CD4-positive, alpha-beta T cell (primary cell): ENCODE results near the gene EDNRA. TPM values are rescaled to one million over a fixed set of nuclear protein-coding genes. Genes with fewer than 3 reads are reported as not detected.

Experiments used
- ATAC-seq: fragments of 200-7000 bp; cut with Tn5 transposase; one replicate; pipeline ENCODE4 v1.10.0; 2022; ENCODE audit warnings: mild to moderate bottlenecking; ENCODE audit not compliant: poor library complexity
- CTCF ChIA-PET: fragments of 350-600 bp; sonication (Branson Sonifier 250); formaldehyde crosslinking; loops from one replicate; lab custom pipeline; 2021; ENCODE audit warnings: antibody characterized with exemption, inconsistent platforms; lab: Charles Lee
- POLR2A ChIA-PET: fragments of 350-600 bp; sonication (Branson Sonifier 250); formaldehyde crosslinking; loops from one replicate; lab custom pipeline; 2021; ENCODE audit warnings: antibody characterized with exemption, inconsistent platforms; lab: Charles Lee
- DNase-seq, 14 experiments: peaks; one replicate each; pipeline ENCODE4 v3.0.0-alpha.2; 2013 to 2020; ENCODE audit warnings: mixed read lengths in 2 of 14
- H3K27ac ChIP-seq, 2 donors: one replicate each; pipeline versions ENCODE4 v1.5.1 to v1.7.0; 2013; ENCODE audit warnings: low read length in 2 of 2, low read depth in 1 of 2, mild to moderate bottlenecking in 1 of 2
- H3K27me3 ChIP-seq, 2 experiments: 1 replicate in 1 of 2; 2 replicates in 1 of 2; pipeline versions ENCODE4 v1.6.1 to v1.7.0; 2013; ENCODE audit warnings: low read length in 2 of 2, control low read depth in 1 of 2, mild to moderate bottlenecking in 1 of 2, moderate library complexity in 1 of 2; ENCODE audit not compliant: insufficient read depth in 2 of 2, control insufficient read depth in 1 of 2
- H3K36me3 ChIP-seq: one replicate; pipeline ENCODE4 v1.6.1; 2013; ENCODE audit warnings: low read length, control low read depth; ENCODE audit not compliant: insufficient read depth
- H3K4me1 ChIP-seq: one replicate; pipeline ENCODE4 v1.6.1; 2013; ENCODE audit warnings: low read length, control low read depth; ENCODE audit not compliant: insufficient read depth
- H3K4me3 ChIP-seq: one replicate; pipeline ENCODE4 v1.5.1; 2013; ENCODE audit warnings: mild to moderate bottlenecking, low read length, moderate library complexity
- H3K9me3 ChIP-seq, 2 experiments: 1 replicate in 1 of 2; 2 replicates in 1 of 2; pipeline versions ENCODE4 v1.6.1 to v1.7.0; 2013; ENCODE audit warnings: low read length in 2 of 2, mild to moderate bottlenecking in 2 of 2, control low read depth in 1 of 2, moderate library complexity in 1 of 2; ENCODE audit not compliant: control insufficient read depth in 1 of 2, insufficient read depth in 1 of 2
- H3K27ac Mint-ChIP-seq: one replicate; pipeline ENCODE4 v1.8.0; 2020; ENCODE audit warnings: mixed read lengths
- H3K27me3 Mint-ChIP-seq: one replicate; pipeline ENCODE4 v1.8.0; 2021; ENCODE audit warnings: mixed read lengths
- H3K36me3 Mint-ChIP-seq: one replicate; pipeline ENCODE4 v1.8.0; 2021; ENCODE audit warnings: low read depth, mixed read lengths
- H3K4me1 Mint-ChIP-seq: one replicate; pipeline ENCODE4 v1.8.0; 2021; ENCODE audit warnings: low read depth, mixed read lengths
- H3K4me3 Mint-ChIP-seq: one replicate; pipeline ENCODE4 v1.8.0; 2020; ENCODE audit warnings: mild to moderate bottlenecking, mixed read lengths
- H3K9me3 Mint-ChIP-seq: one replicate; pipeline ENCODE4 v1.8.0; 2020; ENCODE audit warnings: mixed read lengths
- CTCF ChIP-seq: fragments of 200-600 bp; IDR thresholded peaks from one replicate; pipeline ENCODE4 v1.8.0; 2022; ENCODE audit warnings: antibody characterized with exemption, mild to moderate bottlenecking
- intact Hi-C, 2 experiments: fragments of 100-400 bp; cut with DNase I in 1 of 2; cut with micrococcal nuclease in 1 of 2; formaldehyde crosslinking; loops; one replicate each; pipeline versions ENCODE4 v1.15.1 to v1.9.0; 2023 to 2025; cut with DNase I, micrococcal nuclease
- total RNA-seq, 174 experiments: library from RNA in 2 of 174; stranded (reverse) in 2 of 174; gene quantifications; one replicate each; pipeline ENCODE4 v1.2.3 and lab custom pipeline; 2021 to 2026

EDNRA gene
- total RNA-seq, 2 experiments from 2014 or later: not detected

DNA sequence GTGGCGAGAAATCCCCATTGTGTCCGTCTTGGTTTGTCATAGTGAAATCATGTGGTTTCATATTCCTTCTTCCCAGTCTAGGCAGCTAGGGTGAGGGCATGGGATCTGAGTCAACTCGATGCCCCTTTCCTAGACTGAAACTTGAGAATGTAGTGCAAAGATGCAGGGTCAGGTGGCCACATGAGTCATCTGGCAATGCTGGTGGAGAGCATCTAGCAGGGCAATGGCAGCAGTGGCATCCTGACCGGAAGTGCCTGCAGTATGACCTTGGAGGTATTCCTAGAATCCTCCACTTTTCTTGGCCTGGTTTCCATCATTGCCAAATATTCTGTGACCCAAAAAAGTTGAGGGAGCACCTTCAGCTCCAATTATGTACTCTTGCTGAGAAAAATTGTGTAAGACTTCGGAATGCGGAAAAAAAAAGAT, 97.2 kb downstream of the EDNRA start:
- no peaks in the 10 kb centered on the region for H3K9me3 ChIP-seq
- H3K36me3 ChIP-seq: no peaks in the 10 kb centered on the region
- intact Hi-C loops: no loop called here
- H3K27me3 ChIP-seq: no peaks in the 10 kb centered on the region
- no peak overlapping the region for H3K4me3 ChIP-seq
- no peak for TF ChIP-seq CTCF
- Mint-ChIP-seq H3K4me1 (no peaks in the 10 kb centered on the region), H3K27ac (no peak overlapping the region), H3K9me3 (no peaks in the 10 kb centered on the region), H3K36me3 (no peaks in the 10 kb centered on the region), H3K4me3 (no peak overlapping the region), H3K27me3 (peaks cover 9% of the 10 kb centered on the region)
- no peak for ATAC-seq
- no peak overlapping the region for H3K27ac ChIP-seq
- CTCF ChIA-PET: no interaction called here
- no peaks in the 10 kb centered on the region for H3K4me1 ChIP-seq
- POLR2A ChIA-PET: no interaction called here
- DNase-seq: no peak

DNA sequence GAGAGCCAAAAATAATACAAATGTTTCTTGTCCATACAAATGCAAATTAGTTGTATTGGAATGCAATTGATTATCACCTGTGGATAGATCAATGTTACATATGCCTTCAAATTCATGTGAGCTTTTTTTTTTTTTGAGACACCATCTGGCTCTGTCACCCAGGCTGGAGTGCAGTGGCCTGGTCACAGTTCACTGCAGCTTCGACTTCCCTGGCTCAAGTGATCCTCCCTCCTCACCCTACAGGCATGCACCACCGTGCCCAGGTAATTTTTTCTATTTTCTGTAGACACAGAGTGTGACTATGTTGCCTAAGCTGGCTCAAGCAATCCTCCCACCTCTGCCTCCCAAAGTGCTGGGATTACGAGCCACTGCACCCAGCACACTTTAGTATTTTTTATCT, 97.7 kb downstream of the EDNRA start:
- CTCF ChIA-PET: no interaction called here
- no peaks in the 10 kb centered on the region for H3K9me3 Mint-ChIP-seq

DNA sequence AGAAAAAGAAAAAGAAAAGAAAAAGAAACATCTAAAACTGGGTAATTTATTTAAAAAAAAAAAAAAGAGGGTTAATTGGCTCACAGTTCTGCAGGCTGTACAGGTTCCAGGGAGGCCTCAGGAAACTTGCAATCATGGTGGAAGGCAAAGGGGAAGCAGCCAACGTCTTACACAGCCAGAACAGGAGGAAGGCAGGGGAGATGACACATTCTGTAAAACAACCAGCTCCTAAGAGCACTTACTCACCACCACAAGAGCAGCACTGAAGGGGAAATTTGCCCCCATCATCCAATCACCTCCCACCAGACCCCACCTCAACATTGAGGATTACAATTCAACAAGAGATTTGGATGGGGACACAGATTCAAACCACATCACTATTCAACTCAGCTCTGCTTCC, 99.5 kb downstream of the EDNRA start:
- no peak for TF ChIP-seq CTCF
- H3K36me3 ChIP-seq: no peaks in the 10 kb centered on the region
- ATAC-seq (no peak), DNase-seq (no peak)
- H3K36me3 Mint-ChIP-seq: no peaks in the 10 kb centered on the region
- no peak overlapping the region for H3K27ac ChIP-seq
- H3K9me3 ChIP-seq: no peaks in the 10 kb centered on the region
- no peak overlapping the region for H3K27ac Mint-ChIP-seq
- no peak overlapping the region for H3K4me3 Mint-ChIP-seq
- no peaks in the 10 kb centered on the region for H3K4me1 ChIP-seq
- no peaks in the 10 kb centered on the region for H3K27me3 ChIP-seq
- ChIA-PET CTCF (no interaction called here), POLR2A (no interaction called here)
- H3K27me3 Mint-ChIP-seq: peaks cover 9% of the 10 kb centered on the region
- intact Hi-C loops: loop anchor here in 1 of 2 experiments (10.0 kb wide), 2 partner anchors 416 to 1236 kb away; no protein-coding TSS in a partner anchor
- no peaks in the 10 kb centered on the region for H3K4me1 Mint-ChIP-seq
- H3K4me3 ChIP-seq: no peak overlapping the region
- H3K9me3 Mint-ChIP-seq: no peaks in the 10 kb centered on the region

More for the DNA sequence above, 97.7 kb downstream of the EDNRA start:
- ATAC-seq (no peak), DNase-seq (no peak)
- H3K27ac ChIP-seq: no peak overlapping the region
- H3K36me3 Mint-ChIP-seq: no peaks in the 10 kb centered on the region
- peaks cover 9% of the 10 kb centered on the region for H3K27me3 Mint-ChIP-seq
- POLR2A ChIA-PET: no interaction called here
- no peak overlapping the region for H3K4me3 ChIP-seq
- H3K27ac Mint-ChIP-seq: no peak overlapping the region
- no peaks in the 10 kb centered on the region for H3K27me3 ChIP-seq
- no peak overlapping the region for H3K4me3 Mint-ChIP-seq
- no peaks in the 10 kb centered on the region for H3K36me3 ChIP-seq
- no peaks in the 10 kb centered on the region for H3K4me1 ChIP-seq
- no peak for TF ChIP-seq CTCF
- intact Hi-C loops: no loop called here
- H3K4me1 Mint-ChIP-seq: no peaks in the 10 kb centered on the region
- no peaks in the 10 kb centered on the region for H3K9me3 ChIP-seq
